Left ventricle myocardium inferior (tissue), 1 donor: ENCODE results near the gene ISG20. TPM values are rescaled to one million over a fixed set of nuclear protein-coding genes. Genes with fewer than 3 reads are reported as not detected.

Experiments
- DNase-seq: peaks from one replicate; pipeline ENCODE4 v3.0.0-alpha.2; 2020
- H3K27ac ChIP-seq: fragments of 200-600 bp; replicated peaks from 2 replicates; pipeline ENCODE4 v1.8.0; 2021
- H3K27me3 ChIP-seq: fragments of 200-600 bp; 2 replicates; pipeline ENCODE4 v1.8.0; 2021; ENCODE audit warnings: low read depth
- H3K36me3 ChIP-seq: fragments of 200-600 bp; 2 replicates; pipeline ENCODE4 v1.8.0; 2021
- H3K4me1 ChIP-seq: fragments of 200-600 bp; 2 replicates; pipeline ENCODE4 v1.8.0; 2021
- H3K4me3 ChIP-seq: fragments of 200-600 bp; 2 replicates; pipeline ENCODE4 v1.8.0; 2021; ENCODE audit warnings: mild to moderate bottlenecking, moderate library complexity
- H3K9me3 ChIP-seq: fragments of 200-600 bp; replicated peaks from 2 replicates; pipeline ENCODE4 v1.8.0; 2021
- intact Hi-C: fragments of 100-400 bp; cut with micrococcal nuclease; formaldehyde crosslinking; loops from one replicate; pipeline ENCODE4 v1.11.0; 2022
- total RNA-seq: library from RNA; stranded (reverse); fragmentation: NEBNext Ultra II Directional; extraction: Animal tissue kit (Norgen Biotek cat#: 25700); gene quantifications from one replicate; pipeline ENCODE4 v1.2.1, GENCODE V29; 2021
- TF ChIP-seq, protein P1 (sequence below): fragments of 200-600 bp; IDR thresholded peaks from 2 replicates; pipeline ENCODE4 v1.8.0; 2021; ENCODE audit warnings: antibody characterized with exemption, mild to moderate bottlenecking, borderline replicate concordance
- donor health status: DM: no; HTN: yes; CAD: no; lungs with severe emphysema.

ISG20 gene
- total RNA-seq, 1 donor from 2014 or later = 3.1 TPM

DNA sequence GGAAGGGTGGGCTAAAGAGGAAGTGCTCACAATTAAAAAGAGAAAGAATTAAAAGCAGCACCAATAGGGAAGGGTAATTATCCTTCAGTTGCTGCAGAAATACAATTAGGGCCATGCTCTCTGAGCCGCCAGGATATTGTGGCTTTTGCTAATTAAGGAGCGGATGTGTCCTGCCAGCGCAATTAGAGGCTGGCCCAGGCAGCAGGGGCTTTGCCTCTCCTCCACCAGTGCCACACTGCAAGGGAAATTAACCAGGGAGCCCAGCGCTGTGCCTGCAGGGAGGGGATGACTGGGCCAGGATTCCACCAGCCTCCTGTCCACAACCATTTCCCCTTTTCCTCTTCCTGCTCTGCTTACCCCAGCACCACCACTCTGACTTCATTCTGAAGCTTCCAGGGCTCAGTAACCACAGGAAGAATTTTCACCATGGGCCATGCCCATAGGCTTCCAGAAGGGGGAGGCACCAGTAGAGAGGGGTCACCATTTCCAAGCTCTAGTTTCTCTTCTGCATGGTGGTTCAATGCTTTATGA is 28.1 kb upstream of the ISG20 start:
- intact Hi-C loops = loop anchor here (5.0 kb wide), 1 partner anchor 133 kb away; no protein-coding TSS in a partner anchor

DNA sequence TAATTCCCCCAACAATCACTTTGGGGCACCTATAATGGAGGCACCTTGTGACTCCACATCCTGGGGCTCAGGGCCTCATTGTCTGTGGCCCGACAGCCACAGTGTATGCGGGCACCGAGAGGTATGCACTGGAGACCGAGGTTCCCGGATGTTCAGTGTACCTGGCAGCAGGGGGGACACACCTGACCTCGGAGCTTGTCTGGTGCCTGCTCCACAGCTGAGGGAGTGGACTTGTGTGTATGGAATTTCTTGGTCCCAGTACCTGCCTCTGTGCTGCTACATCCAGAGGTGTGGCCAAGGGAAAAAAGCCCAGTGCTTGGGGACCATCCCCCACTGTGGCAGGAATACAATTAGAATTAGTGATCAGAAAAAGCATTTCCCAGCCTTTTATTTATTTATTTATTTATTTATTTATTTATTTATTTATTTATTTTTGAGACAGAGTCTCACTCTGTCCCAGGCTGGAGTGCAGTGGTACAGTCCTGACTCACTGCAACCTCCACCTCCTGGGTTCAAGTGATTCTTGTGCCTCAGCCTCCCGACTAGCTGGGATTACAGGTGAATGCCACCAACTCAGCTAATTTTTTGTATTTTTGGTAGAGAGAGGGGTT is 26.5 kb upstream of the ISG20 start:
- no peaks in the 10 kb centered on the region for H3K36me3 ChIP-seq
- no peak for DNase-seq
- H3K27me3 ChIP-seq = peaks cover 23% of the 10 kb centered on the region
- TF ChIP-seq, protein P1, sequence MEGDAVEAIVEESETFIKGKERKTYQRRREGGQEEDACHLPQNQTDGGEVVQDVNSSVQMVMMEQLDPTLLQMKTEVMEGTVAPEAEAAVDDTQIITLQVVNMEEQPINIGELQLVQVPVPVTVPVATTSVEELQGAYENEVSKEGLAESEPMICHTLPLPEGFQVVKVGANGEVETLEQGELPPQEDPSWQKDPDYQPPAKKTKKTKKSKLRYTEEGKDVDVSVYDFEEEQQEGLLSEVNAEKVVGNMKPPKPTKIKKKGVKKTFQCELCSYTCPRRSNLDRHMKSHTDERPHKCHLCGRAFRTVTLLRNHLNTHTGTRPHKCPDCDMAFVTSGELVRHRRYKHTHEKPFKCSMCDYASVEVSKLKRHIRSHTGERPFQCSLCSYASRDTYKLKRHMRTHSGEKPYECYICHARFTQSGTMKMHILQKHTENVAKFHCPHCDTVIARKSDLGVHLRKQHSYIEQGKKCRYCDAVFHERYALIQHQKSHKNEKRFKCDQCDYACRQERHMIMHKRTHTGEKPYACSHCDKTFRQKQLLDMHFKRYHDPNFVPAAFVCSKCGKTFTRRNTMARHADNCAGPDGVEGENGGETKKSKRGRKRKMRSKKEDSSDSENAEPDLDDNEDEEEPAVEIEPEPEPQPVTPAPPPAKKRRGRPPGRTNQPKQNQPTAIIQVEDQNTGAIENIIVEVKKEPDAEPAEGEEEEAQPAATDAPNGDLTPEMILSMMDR = no peak
- H3K4me1 ChIP-seq = no peaks in the 10 kb centered on the region
- H3K27ac ChIP-seq = no peak overlapping the region
- intact Hi-C loops = loop anchor here (5.0 kb wide), 1 partner anchor 135 kb away; no protein-coding TSS in a partner anchor
- H3K9me3 ChIP-seq = no peaks in the 10 kb centered on the region
- H3K4me3 ChIP-seq = no peak overlapping the region

More for the DNA sequence above, 28.1 kb upstream of the ISG20 start:
- Histone ChIP-seq H3K9me3 (no peaks in the 10 kb centered on the region), H3K4me3 (no peak overlapping the region), H3K36me3 (no peaks in the 10 kb centered on the region), H3K27me3 (peaks cover 34% of the 10 kb centered on the region), H3K27ac (no peak overlapping the region), H3K4me1 (peaks cover 4% of the 10 kb centered on the region)
- TF ChIP-seq, protein P1 = no peak
- no peak for DNase-seq

- Histone ChIP-seq H3K27ac (no peak overlapping the region), H3K9me3 (no peaks in the 10 kb centered on the region), H3K4me1 (no peaks in the 10 kb centered on the region), H3K27me3 (peaks cover 13% of the 10 kb centered on the region), H3K4me3 (no peak overlapping the region), H3K36me3 (no peaks in the 10 kb centered on the region)
- TF ChIP-seq, protein P1 = no peak
- intact Hi-C loops = loop anchor here (5.0 kb wide), 1 partner anchor 136 kb away; no protein-coding TSS in a partner anchor
- DNase-seq = no peak
These were observed 25.5 kb upstream of the ISG20 start for GRCh38 chr15:88613074-88613944.

GRCh38 chr15:88615303-88616107 is 23.3 kb upstream of the ISG20 start:
- no peaks in the 10 kb centered on the region for H3K9me3 ChIP-seq
- no peak for DNase-seq
- TF ChIP-seq, protein P1 = no peak
- intact Hi-C loops = no loop called here
- no peak overlapping the region for H3K27ac ChIP-seq
- peaks cover 4% of the 10 kb centered on the region for H3K27me3 ChIP-seq
- H3K4me1 ChIP-seq = peaks cover under 1% of the 10 kb centered on the region
- no peaks in the 10 kb centered on the region for H3K36me3 ChIP-seq
- no peak overlapping the region for H3K4me3 ChIP-seq

DNA sequence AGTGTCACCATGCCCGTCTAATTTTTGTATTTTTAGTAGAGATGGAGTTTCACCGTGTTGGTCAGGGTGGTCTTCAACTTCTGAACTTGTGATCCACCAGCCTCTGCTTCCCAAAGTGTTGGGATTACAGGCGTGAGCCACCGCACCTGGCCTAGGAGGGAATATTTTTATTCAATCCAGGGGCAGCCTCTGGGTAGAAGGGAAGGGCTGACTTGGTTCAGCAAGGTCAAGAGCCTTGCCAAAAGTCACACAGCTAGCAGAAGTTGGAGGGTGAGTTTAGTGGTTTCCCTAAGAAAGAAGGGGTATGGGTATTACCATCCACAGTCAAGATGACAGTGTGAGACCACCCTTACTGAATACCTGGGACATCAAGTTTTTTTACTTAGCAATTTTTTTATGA is 22.6 kb upstream of the ISG20 start:
- Histone ChIP-seq H3K27ac (no peak overlapping the region), H3K4me3 (no peak overlapping the region), H3K27me3 (peaks cover 4% of the 10 kb centered on the region), H3K4me1 (peaks cover 7% of the 10 kb centered on the region), H3K9me3 (no peaks in the 10 kb centered on the region), H3K36me3 (no peaks in the 10 kb centered on the region)
- TF ChIP-seq, protein P1 = no peak
- DNase-seq = no peak
- intact Hi-C loops = no loop called here
